Neural cell (in vitro differentiated cells): ENCODE measurements around the gene RBP5. TPM values are rescaled to one million over a fixed set of nuclear protein-coding genes. Genes with fewer than 3 reads are reported as not detected.

ENCODE experiments used
- H2AFZ ChIP-seq: fragments of 200-600, 300-800 bp; sonication (generic), shearing (Covaris generic); 2 replicates; pipeline ENCODE4 v1.6.0; 2014; ENCODE audit warnings: low read depth, mild to moderate bottlenecking, antibody characterized with exemption, low read length, moderate library complexity
- H3F3A ChIP-seq: fragments of 200-600 bp; shearing (Covaris generic); 2 replicates; pipeline ENCODE4 v1.6.1; 2016; ENCODE audit warnings: mild to moderate bottlenecking, moderate library complexity, mixed read lengths, antibody characterized with exemption, low read length; ENCODE audit not compliant: insufficient read depth, poor library complexity, severe bottlenecking
- H3K27ac ChIP-seq: fragments of 200-600, 300-800 bp; sonication (generic), shearing (Covaris generic); 2 replicates; pipeline ENCODE4 v1.5.1; 2014; ENCODE audit warnings: mild to moderate bottlenecking, low read length, moderate library complexity
- H3K27me3 ChIP-seq: fragments of 300-800, 200-600 bp; sonication (generic), shearing (Covaris generic); 2 replicates; pipeline ENCODE4 v1.6.0; 2014; ENCODE audit warnings: mild to moderate bottlenecking, low read depth, low read length, moderate library complexity; ENCODE audit not compliant: insufficient read depth
- H3K36me3 ChIP-seq: fragments of 300-800, 200-600 bp; sonication (generic), shearing (Covaris generic); 2 replicates; pipeline ENCODE4 v1.5.1; 2014; ENCODE audit warnings: mild to moderate bottlenecking, antibody characterized with exemption, low read length, moderate library complexity; ENCODE audit not compliant: insufficient read depth
- H3K4me2 ChIP-seq: fragments of 300-800, 200-600 bp; sonication (generic), shearing (Covaris generic); 2 replicates; pipeline ENCODE4 v1.6.0; 2014; ENCODE audit warnings: mild to moderate bottlenecking, low read length
- H3K4me3 ChIP-seq: fragments of 300-800, 200-600 bp; sonication (generic), shearing (Covaris generic); 2 replicates; pipeline ENCODE4 v1.5.1; 2014; ENCODE audit warnings: mild to moderate bottlenecking, low read length, moderate library complexity
- H3K79me2 ChIP-seq: fragments of 200-600 bp; shearing (Covaris generic); replicated peaks from 2 replicates; pipeline ENCODE4 v1.6.0; 2014; ENCODE audit warnings: mild to moderate bottlenecking, low read length, moderate library complexity; ENCODE audit not compliant: insufficient read depth
- H3K9ac ChIP-seq: fragments of 300-800, 200-600 bp; sonication (generic), shearing (Covaris generic); 2 replicates; pipeline ENCODE4 v1.6.1; 2016; ENCODE audit warnings: mild to moderate bottlenecking, low read length, mixed read lengths
- H3K9me2 ChIP-seq: fragments of 200-600 bp; shearing (Covaris generic); 2 replicates; pipeline ENCODE4 v1.6.1; 2016; ENCODE audit warnings: mild to moderate bottlenecking, low read length, mixed read lengths; ENCODE audit not compliant: insufficient read depth
- H3K9me3 ChIP-seq: fragments of 200-600, 300-800 bp; sonication (generic), shearing (Covaris generic); 2 replicates; pipeline ENCODE4 v1.6.1; 2016; ENCODE audit warnings: mild to moderate bottlenecking, mixed run types, low read length, moderate library complexity, mixed read lengths
- H4K20me1 ChIP-seq: fragments of 200-600 bp; shearing (Covaris generic); 2 replicates; pipeline ENCODE4 v1.6.1; 2016; ENCODE audit warnings: mild to moderate bottlenecking, mixed run types; ENCODE audit not compliant: insufficient read depth
- EP300 ChIP-seq: fragments of 450-650 bp; conservative IDR thresholded peaks from 2 replicates; pipeline ENCODE4 v1.6.1; 2014; ENCODE audit warnings: antibody characterized with exemption, mild to moderate bottlenecking, moderate library complexity; ENCODE audit not compliant: poor library complexity, severe bottlenecking
- EZH2 ChIP-seq: fragments of 200-600, 300-800 bp; shearing (Covaris generic), sonication (generic); IDR thresholded peaks from 2 replicates; pipeline ENCODE4 v1.6.1; 2014; ENCODE audit warnings: antibody characterized with exemption, low read length, borderline replicate concordance, mild to moderate bottlenecking; ENCODE audit not compliant: insufficient read depth, poor library complexity, severe bottlenecking
- MXI1 ChIP-seq: fragments of 450-650 bp; conservative IDR thresholded peaks from 2 replicates; pipeline ENCODE4 v1.6.1; 2014; ENCODE audit warnings: antibody characterized with exemption, mild to moderate bottlenecking; ENCODE audit not compliant: poor library complexity, severe bottlenecking
- POLR2AphosphoS5 ChIP-seq: IDR thresholded peaks from 2 replicates; pipeline ENCODE4 v1.6.1; 2012
- RAD21 ChIP-seq: fragments of 450-650 bp; conservative IDR thresholded peaks from 2 replicates; pipeline ENCODE4 v1.6.1; 2014; ENCODE audit warnings: antibody characterized with exemption, mild to moderate bottlenecking, moderate library complexity
- SMC3 ChIP-seq: fragments of 450-650 bp; conservative IDR thresholded peaks from 2 replicates; pipeline ENCODE4 v1.6.1; 2014; ENCODE audit warnings: antibody characterized with exemption, mild to moderate bottlenecking, moderate library complexity; ENCODE audit not compliant: poor library complexity
- TAF1 ChIP-seq: IDR thresholded peaks from 2 replicates; pipeline ENCODE4 v1.6.1; 2012; ENCODE audit warnings: low read depth
- polyA plus RNA-seq: library from polyadenylated mRNA; depleted of rRNA; stranded (reverse); fragments of >200 nt; gene quantifications from 2 replicates; pipeline ENCODE4 v1.2.3, GENCODE V29; 2014
- TF ChIP-seq, protein P1 (sequence below): IDR thresholded peaks from 2 replicates; pipeline ENCODE4 v1.6.1; 2012; ENCODE audit warnings: borderline replicate concordance
- TF ChIP-seq, protein P2 (sequence below): fragments of 450-650 bp; IDR thresholded peaks from 2 replicates; pipeline ENCODE4 v1.5.1; 2014; ENCODE audit warnings: antibody characterized with exemption, mild to moderate bottlenecking, moderate library complexity; ENCODE audit not compliant: poor library complexity, severe bottlenecking

RBP5 gene
- polyA plus RNA-seq, 1 donor from 2014 or later, result 1.9 TPM

DNA sequence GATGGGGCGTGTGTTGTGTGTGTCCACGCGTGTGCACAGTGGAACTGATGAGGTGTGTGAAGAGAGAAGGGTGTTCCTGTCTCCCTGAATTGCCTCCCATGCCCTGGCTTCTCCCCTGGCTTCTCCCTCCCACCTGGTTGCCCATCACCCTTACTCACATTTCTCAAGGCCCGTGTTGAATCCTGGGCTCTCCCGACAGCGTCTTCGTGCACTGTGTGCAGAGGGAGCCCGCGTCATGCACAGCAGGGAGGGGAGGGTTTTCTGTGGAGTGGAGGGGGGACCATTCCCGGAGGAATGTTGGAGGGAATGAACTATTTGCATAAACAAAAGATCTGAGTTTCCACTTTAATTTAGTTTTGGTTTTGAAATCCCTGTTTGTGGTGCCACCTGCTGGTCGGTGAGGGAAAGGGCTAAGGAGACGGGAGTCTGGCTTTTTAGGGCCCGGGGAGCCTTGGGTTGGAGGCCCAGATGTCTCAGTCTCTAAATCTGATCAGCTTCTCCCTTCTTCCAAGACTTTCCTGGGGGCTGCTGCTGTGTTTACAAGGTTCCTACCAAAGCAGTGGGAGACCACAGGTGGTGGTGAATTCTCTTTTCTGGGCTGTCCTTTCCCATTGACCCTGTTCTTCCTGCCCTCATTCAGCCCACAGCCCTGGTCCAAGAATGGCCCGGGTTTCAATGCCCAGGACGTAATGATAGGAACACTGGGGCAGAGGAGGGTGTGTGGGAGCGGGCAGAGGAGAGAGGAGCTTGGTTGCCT is 36.3 kb downstream of the RBP5 start, which contains the start of gene C1R:
Gene C1R, minus strand, starts transcription at position 217 of the 757 bp plus-strand sequence. Its CDS starts 57 bp downstream, at position 160.
- Histone ChIP-seq H3K9me3 (no peaks in the 10 kb centered on the region), H3F3A (no peaks in the 10 kb centered on the region), H3K9me2 (no peaks in the 10 kb centered on the region), H3K4me3 (no peak within 1 kb of the TSS), H3K9ac (no peak within 1 kb of the TSS), H3K27me3 (no peaks in the 10 kb centered on the region), H3K4me2 (no peak within 1 kb of the TSS), H4K20me1 (no peaks in the 10 kb centered on the region), H3K79me2 (no peaks in the 10 kb centered on the region), H2AFZ (no peak within 1 kb of the TSS), H3K27ac (no peak within 1 kb of the TSS), H3K36me3 (no peaks in the 10 kb centered on the region)
- TF ChIP-seq TAF1 (no peak), SMC3 (peak; percentile 69), MXI1 (no peak), POLR2AphosphoS5 (no peak), RAD21 (peak; percentile 60), EZH2 (no peak), EP300 (no peak)
- TF ChIP-seq, protein P1, sequence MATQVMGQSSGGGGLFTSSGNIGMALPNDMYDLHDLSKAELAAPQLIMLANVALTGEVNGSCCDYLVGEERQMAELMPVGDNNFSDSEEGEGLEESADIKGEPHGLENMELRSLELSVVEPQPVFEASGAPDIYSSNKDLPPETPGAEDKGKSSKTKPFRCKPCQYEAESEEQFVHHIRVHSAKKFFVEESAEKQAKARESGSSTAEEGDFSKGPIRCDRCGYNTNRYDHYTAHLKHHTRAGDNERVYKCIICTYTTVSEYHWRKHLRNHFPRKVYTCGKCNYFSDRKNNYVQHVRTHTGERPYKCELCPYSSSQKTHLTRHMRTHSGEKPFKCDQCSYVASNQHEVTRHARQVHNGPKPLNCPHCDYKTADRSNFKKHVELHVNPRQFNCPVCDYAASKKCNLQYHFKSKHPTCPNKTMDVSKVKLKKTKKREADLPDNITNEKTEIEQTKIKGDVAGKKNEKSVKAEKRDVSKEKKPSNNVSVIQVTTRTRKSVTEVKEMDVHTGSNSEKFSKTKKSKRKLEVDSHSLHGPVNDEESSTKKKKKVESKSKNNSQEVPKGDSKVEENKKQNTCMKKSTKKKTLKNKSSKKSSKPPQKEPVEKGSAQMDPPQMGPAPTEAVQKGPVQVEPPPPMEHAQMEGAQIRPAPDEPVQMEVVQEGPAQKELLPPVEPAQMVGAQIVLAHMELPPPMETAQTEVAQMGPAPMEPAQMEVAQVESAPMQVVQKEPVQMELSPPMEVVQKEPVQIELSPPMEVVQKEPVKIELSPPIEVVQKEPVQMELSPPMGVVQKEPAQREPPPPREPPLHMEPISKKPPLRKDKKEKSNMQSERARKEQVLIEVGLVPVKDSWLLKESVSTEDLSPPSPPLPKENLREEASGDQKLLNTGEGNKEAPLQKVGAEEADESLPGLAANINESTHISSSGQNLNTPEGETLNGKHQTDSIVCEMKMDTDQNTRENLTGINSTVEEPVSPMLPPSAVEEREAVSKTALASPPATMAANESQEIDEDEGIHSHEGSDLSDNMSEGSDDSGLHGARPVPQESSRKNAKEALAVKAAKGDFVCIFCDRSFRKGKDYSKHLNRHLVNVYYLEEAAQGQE, result no peak
- TF ChIP-seq, protein P2, sequence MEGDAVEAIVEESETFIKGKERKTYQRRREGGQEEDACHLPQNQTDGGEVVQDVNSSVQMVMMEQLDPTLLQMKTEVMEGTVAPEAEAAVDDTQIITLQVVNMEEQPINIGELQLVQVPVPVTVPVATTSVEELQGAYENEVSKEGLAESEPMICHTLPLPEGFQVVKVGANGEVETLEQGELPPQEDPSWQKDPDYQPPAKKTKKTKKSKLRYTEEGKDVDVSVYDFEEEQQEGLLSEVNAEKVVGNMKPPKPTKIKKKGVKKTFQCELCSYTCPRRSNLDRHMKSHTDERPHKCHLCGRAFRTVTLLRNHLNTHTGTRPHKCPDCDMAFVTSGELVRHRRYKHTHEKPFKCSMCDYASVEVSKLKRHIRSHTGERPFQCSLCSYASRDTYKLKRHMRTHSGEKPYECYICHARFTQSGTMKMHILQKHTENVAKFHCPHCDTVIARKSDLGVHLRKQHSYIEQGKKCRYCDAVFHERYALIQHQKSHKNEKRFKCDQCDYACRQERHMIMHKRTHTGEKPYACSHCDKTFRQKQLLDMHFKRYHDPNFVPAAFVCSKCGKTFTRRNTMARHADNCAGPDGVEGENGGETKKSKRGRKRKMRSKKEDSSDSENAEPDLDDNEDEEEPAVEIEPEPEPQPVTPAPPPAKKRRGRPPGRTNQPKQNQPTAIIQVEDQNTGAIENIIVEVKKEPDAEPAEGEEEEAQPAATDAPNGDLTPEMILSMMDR, result peak; percentile 73

DNA sequence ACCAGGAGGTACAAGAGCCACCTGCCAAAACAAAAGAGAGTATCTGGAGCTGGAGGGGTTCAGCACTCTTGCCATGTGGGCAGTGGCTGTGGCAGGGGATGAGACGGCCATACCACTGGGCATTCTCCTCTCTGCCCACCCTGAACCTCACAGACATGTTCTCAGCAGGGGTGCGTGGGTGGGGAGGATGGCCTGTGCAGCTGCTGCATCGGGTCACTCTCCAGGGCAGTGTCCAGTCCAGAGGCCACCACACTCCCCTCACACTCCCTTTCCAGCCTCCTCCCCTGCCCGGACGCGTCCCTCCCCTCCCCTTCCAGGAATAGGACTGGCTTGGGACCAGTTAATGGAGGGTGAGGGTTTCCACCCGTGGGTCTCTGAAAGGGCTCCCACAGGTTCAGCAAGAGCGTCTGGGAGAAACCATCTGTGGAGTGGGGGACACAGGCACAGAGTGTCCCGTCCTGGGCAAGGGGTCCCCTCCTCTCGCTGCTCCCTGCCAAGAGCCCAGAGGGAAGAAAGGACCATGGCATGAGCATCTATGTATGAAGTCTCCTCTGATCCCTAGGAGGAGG is 36.9 kb downstream of the RBP5 start:
- H3K9ac ChIP-seq, result no peak overlapping the region
- no peak overlapping the region for H3K27ac ChIP-seq

More for the DNA sequence above, 36.9 kb downstream of the RBP5 start:
- TF ChIP-seq TAF1 (no peak), RAD21 (no peak), MXI1 (no peak), POLR2AphosphoS5 (no peak), EP300 (no peak), EZH2 (no peak)
- TF ChIP-seq, protein P2, result no peak
- TF ChIP-seq, protein P1, result no peak
- Histone ChIP-seq H3K4me2 (no peak overlapping the region), H2AFZ (no peak overlapping the region), H3K9me3 (no peaks in the 10 kb centered on the region), H3K27me3 (no peaks in the 10 kb centered on the region), H3K4me3 (no peak overlapping the region), H3K79me2 (no peaks in the 10 kb centered on the region), H3F3A (no peaks in the 10 kb centered on the region), H4K20me1 (no peaks in the 10 kb centered on the region), H3K9me2 (no peaks in the 10 kb centered on the region), H3K36me3 (no peaks in the 10 kb centered on the region)
